DND-41 (cell line): ENCODE data around the gene SEMA6B.

ENCODE experiments used
- ATAC-seq: fragments of 200-7000 bp; cut with Tn5 transposase; 3 replicates; pipeline ENCODE4 v1.9.1; 2021; ENCODE audit warnings: low read depth; ENCODE audit not compliant: insufficient read depth
- DNase-seq: peaks from one replicate; pipeline ENCODE4 v3.0.0-alpha.2; 2020
- H2AFZ ChIP-seq: 2 replicates; pipeline ENCODE4 v1.6.0; 2012; ENCODE audit warnings: low read depth, low read length
- H3K27ac ChIP-seq: 2 replicates; pipeline ENCODE4 v1.5.1; 2012; ENCODE audit warnings: low read length, inconsistent platforms
- H3K27me3 ChIP-seq: fragments of 200-600 bp; sonication (generic); 2 replicates; pipeline ENCODE4 v1.6.0; 2012; ENCODE audit warnings: low read length, mild to moderate bottlenecking, inconsistent platforms; ENCODE audit not compliant: insufficient read depth, poor library complexity
- H3K36me3 ChIP-seq: 2 replicates; pipeline ENCODE4 v1.5.1; 2012; ENCODE audit warnings: low read length, inconsistent platforms; ENCODE audit not compliant: insufficient read depth
- H3K4me1 ChIP-seq: 2 replicates; pipeline ENCODE4 v1.5.1; 2012; ENCODE audit warnings: mild to moderate bottlenecking, low read length; ENCODE audit not compliant: insufficient read depth
- H3K4me2 ChIP-seq: 2 replicates; pipeline ENCODE4 v1.6.0; 2012; ENCODE audit warnings: mild to moderate bottlenecking, moderate library complexity, low read length, inconsistent platforms; ENCODE audit not compliant: insufficient read depth
- H3K4me3 ChIP-seq, 2 experiments: fragments of 200-600 bp in 1 of 2; shearing (Covaris generic) in 1 of 2; 2 replicates each; pipeline ENCODE4 v1.5.1; 2012 to 2016; ENCODE audit warnings: inconsistent platforms in 2 of 2, low read length in 2 of 2, mild to moderate bottlenecking in 2 of 2, low read depth in 1 of 2, moderate library complexity in 1 of 2
- H3K79me2 ChIP-seq: 2 replicates; pipeline ENCODE4 v1.6.0; 2012; ENCODE audit warnings: low read length, inconsistent platforms; ENCODE audit not compliant: insufficient read depth
- H3K9ac ChIP-seq: 2 replicates; pipeline ENCODE4 v1.6.0; 2012; ENCODE audit warnings: low read depth, mild to moderate bottlenecking, inconsistent platforms, low read length, moderate library complexity
- H3K9me3 ChIP-seq: 2 replicates; pipeline ENCODE4 v1.5.1; 2012; ENCODE audit warnings: low read length, moderate library complexity, mild to moderate bottlenecking, inconsistent platforms; ENCODE audit not compliant: insufficient read depth, severe bottlenecking
- H4K20me1 ChIP-seq: 2 replicates; pipeline ENCODE4 v1.6.0; 2012; ENCODE audit warnings: low read length; ENCODE audit not compliant: insufficient read depth
- EZH2 ChIP-seq: IDR thresholded peaks from 3 replicates; pipeline ENCODE4 v1.6.1; 2012; ENCODE audit warnings: borderline replicate concordance, low read depth, mild to moderate bottlenecking, moderate library complexity, low read length, inconsistent platforms; ENCODE audit not compliant: severe bottlenecking
- TF ChIP-seq, protein P1 (sequence below): IDR thresholded peaks from 2 replicates; pipeline ENCODE4 v1.5.1; 2012; ENCODE audit warnings: borderline replicate concordance, low read length, moderate library complexity, mild to moderate bottlenecking; ENCODE audit not compliant: poor library complexity, severe bottlenecking; ENCODE audit errors: extremely low read depth

The SEMA6B gene

DNA sequence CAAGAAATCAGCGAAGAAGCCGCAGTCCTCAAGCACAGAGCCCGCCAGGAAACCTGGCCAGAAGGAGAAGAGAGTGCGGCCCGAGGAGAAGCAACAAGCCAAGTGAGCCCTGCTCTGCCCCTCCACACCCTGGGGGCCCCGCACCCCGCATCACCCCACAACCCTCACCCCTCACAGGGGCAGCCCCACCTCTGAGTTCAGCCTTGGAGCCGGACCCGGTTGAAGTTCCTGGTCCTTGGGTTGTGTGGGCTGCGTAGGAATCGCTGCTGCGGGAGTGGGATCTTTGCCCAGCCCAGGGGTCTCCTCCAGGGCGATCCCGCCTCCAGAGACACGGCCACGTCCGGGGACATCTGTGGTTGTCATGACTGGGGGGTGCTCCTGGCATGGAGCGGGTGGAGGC lies 63.2 kb downstream of the SEMA6B start:
- H3K4me1 ChIP-seq = no peaks in the 10 kb centered on the region
- peaks cover 79% of the 10 kb centered on the region for H3K36me3 ChIP-seq
- no peak overlapping the region for H3K27ac ChIP-seq
- no peak overlapping the region for H3K4me3 ChIP-seq
- H3K9ac ChIP-seq = no peak overlapping the region
- H4K20me1 ChIP-seq = peaks cover 8% of the 10 kb centered on the region; the same call in 1 of the 2 replicates
- TF ChIP-seq, protein P1, sequence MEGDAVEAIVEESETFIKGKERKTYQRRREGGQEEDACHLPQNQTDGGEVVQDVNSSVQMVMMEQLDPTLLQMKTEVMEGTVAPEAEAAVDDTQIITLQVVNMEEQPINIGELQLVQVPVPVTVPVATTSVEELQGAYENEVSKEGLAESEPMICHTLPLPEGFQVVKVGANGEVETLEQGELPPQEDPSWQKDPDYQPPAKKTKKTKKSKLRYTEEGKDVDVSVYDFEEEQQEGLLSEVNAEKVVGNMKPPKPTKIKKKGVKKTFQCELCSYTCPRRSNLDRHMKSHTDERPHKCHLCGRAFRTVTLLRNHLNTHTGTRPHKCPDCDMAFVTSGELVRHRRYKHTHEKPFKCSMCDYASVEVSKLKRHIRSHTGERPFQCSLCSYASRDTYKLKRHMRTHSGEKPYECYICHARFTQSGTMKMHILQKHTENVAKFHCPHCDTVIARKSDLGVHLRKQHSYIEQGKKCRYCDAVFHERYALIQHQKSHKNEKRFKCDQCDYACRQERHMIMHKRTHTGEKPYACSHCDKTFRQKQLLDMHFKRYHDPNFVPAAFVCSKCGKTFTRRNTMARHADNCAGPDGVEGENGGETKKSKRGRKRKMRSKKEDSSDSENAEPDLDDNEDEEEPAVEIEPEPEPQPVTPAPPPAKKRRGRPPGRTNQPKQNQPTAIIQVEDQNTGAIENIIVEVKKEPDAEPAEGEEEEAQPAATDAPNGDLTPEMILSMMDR = no peak
- no peak for TF ChIP-seq EZH2
- H3K27me3 ChIP-seq = no peaks in the 10 kb centered on the region
- H3K4me2 ChIP-seq = no peak overlapping the region
- no peak for ATAC-seq
- no peaks in the 10 kb centered on the region for H3K9me3 ChIP-seq
- no peaks in the 10 kb centered on the region for H3K79me2 ChIP-seq
- no peak overlapping the region for H2AFZ ChIP-seq
- DNase-seq = no peak

DNA sequence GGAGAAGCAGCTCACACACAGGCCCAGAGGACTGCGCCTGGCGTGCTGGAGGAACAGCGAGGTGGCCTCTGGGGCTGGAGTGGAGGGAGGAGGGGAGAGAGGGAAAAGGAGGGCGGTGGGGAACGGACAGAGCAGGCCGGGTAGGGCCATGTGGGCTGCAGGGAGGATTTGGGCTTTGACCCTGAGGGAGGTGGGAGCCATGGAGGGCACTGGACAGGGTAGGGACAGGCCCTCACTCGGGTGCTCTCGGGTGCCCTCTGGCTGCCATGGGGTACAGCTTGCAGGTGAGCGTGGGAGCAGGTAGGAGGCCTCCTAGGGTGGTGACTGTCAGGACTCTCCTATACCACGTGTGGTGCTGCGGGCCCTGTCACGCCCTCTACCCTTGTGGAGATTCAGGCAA lies 64.0 kb downstream of the SEMA6B start:
- no peak overlapping the region for H3K27ac ChIP-seq
- H2AFZ ChIP-seq = no peak overlapping the region
- H3K9me3 ChIP-seq = no peaks in the 10 kb centered on the region
- no peak overlapping the region for H3K4me3 ChIP-seq
- H3K36me3 ChIP-seq = peaks cover 76% of the 10 kb centered on the region
- H3K79me2 ChIP-seq = no peaks in the 10 kb centered on the region
- no peaks in the 10 kb centered on the region for H3K4me1 ChIP-seq
- no peak overlapping the region for H3K4me2 ChIP-seq
- TF ChIP-seq, protein P1 = no peak
- TF ChIP-seq EZH2 = no peak
- H4K20me1 ChIP-seq = peaks cover 8% of the 10 kb centered on the region; the same call in 1 of the 2 replicates
- peak; percentile 35; the same call in 1 of the 3 replicates for ATAC-seq
- no peak for DNase-seq
- no peaks in the 10 kb centered on the region for H3K27me3 ChIP-seq
- no peak overlapping the region for H3K9ac ChIP-seq

DNA sequence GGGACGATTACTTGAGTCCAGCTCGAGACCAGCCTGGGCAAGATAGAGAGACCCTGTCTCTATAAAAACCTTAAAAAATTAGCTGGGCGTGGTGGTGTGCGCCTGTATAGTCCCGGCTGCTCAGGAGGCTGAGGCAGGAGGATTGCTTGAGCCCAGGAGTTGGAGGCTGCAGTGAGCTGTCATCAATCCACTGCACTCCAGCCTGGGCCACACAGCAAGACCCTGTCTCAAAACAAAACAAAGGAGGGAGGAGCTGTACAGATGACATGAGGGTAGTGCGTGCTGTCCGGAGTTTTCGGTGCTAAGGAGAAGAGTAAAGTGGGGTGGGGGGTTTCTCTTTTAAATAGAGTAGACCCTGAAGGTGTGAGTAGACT lies 64.8 kb downstream of the SEMA6B start:
- Histone ChIP-seq H2AFZ (no peak overlapping the region), H3K4me3 (no peak overlapping the region), H3K36me3 (peaks cover 78% of the 10 kb centered on the region), H4K20me1 (peaks cover 8% of the 10 kb centered on the region; the same call in 1 of the 2 replicates), H3K4me1 (no peaks in the 10 kb centered on the region), H3K9ac (no peak overlapping the region), H3K9me3 (no peaks in the 10 kb centered on the region), H3K27ac (no peak overlapping the region), H3K79me2 (no peaks in the 10 kb centered on the region), H3K4me2 (no peak overlapping the region), H3K27me3 (no peaks in the 10 kb centered on the region)
- TF ChIP-seq, protein P1 = no peak
- TF ChIP-seq EZH2 = no peak
- DNase-seq = no peak
- ATAC-seq = no peak
